NCI-H2196 treated with DMSO at 0.1 percent for 48 hours (cell line): ENCODE measurements around the gene PAPPA.

Source experiments
- DNase-seq: peaks from one replicate; lab custom pipeline; 2025; ENCODE audit not compliant: unreplicated experiment; lab: John Stamatoyannopoulos, UW

The PAPPA gene, protein sequence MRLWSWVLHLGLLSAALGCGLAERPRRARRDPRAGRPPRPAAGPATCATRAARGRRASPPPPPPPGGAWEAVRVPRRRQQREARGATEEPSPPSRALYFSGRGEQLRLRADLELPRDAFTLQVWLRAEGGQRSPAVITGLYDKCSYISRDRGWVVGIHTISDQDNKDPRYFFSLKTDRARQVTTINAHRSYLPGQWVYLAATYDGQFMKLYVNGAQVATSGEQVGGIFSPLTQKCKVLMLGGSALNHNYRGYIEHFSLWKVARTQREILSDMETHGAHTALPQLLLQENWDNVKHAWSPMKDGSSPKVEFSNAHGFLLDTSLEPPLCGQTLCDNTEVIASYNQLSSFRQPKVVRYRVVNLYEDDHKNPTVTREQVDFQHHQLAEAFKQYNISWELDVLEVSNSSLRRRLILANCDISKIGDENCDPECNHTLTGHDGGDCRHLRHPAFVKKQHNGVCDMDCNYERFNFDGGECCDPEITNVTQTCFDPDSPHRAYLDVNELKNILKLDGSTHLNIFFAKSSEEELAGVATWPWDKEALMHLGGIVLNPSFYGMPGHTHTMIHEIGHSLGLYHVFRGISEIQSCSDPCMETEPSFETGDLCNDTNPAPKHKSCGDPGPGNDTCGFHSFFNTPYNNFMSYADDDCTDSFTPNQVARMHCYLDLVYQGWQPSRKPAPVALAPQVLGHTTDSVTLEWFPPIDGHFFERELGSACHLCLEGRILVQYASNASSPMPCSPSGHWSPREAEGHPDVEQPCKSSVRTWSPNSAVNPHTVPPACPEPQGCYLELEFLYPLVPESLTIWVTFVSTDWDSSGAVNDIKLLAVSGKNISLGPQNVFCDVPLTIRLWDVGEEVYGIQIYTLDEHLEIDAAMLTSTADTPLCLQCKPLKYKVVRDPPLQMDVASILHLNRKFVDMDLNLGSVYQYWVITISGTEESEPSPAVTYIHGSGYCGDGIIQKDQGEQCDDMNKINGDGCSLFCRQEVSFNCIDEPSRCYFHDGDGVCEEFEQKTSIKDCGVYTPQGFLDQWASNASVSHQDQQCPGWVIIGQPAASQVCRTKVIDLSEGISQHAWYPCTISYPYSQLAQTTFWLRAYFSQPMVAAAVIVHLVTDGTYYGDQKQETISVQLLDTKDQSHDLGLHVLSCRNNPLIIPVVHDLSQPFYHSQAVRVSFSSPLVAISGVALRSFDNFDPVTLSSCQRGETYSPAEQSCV (N-terminal part only)

DNA sequence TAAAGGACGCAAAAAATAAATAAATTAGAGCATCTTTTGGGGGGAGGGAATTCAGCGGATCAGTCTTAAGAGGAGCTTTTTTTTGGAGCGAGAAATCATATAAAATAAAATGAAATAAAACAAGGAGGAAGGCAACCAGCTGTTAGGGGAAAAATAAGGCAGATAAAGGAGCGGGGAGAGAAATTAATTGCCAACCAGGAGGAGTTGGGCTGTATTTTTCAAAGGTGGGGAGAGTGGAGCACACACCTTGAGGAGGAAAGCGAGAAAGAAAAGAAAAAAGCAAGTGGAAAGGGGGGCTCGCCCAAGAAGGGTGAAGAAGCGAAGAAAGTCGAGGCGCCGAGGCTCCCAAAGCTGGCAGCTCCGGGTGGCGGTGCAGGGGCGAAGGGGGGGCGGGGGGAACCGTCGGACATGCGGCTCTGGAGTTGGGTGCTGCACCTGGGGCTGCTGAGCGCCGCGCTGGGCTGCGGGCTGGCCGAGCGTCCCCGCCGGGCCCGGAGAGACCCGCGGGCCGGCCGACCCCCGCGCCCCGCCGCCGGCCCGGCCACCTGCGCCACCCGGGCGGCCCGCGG, at the start of gene PAPPA:
TSS of gene PAPPA (plus strand) at position 27 of the 569 bp plus-strand sequence. CDS start at position 409, 382 bp downstream.
- DNase-seq = no peak

DNA sequence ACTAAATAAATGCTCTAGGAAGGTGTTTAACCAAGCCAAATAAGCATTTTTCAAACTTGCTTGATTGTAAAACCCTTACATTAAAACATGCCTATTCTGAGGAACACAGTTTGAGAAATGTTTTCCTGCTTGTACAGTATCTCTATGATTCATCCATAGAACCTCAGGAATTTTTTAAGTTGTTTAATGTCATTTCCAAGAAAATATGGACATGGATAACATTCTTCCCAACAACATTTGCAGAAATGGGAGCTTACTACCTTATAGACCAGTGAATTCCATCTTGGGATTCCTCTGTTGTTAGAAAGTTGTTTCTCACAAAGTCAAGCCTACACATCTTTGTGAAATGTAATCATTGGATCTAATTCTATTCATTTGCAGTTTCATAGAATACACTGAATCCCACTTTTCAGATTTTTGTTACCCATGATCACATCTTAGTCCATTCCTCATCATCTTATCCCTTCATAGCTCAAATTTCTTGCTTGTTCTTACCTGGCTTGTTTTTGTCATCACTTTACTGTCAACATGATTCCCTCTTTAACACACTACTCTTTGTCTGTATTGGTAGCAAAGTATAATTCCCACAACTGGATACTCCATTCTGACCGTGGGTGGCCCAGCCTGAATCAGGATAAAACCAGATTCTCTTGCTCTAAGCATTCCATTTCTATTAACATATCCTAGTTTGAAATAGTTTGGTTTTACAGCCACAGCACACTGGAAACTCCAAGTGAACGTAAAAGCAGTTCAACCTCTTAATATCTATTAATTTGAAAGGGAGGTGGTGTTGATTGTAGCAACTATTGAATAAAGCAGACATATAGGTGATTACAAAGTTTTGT, 49.4 kb upstream of the PAPPA start:
- DNase-seq = no peak

DNA sequence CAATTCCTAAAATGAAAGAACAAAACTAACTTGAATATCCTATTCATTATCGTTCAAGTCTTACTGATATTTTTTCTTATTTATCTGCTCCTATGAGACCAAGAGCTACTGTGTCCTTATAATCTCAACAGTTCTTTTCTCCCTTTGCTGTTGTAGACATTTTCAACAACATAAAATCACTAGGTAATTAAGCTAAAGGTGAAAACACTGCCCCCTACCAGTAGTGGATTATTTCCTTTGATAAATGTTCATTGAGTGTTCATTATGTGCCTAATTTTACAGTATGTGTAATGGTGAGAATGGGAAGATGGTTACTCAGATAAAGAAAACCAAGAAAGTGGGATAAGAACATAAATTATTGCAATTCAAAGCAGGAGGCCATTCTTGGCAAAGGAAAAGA, 41.4 kb upstream of the PAPPA start:
- DNase-seq = no peak

DNA sequence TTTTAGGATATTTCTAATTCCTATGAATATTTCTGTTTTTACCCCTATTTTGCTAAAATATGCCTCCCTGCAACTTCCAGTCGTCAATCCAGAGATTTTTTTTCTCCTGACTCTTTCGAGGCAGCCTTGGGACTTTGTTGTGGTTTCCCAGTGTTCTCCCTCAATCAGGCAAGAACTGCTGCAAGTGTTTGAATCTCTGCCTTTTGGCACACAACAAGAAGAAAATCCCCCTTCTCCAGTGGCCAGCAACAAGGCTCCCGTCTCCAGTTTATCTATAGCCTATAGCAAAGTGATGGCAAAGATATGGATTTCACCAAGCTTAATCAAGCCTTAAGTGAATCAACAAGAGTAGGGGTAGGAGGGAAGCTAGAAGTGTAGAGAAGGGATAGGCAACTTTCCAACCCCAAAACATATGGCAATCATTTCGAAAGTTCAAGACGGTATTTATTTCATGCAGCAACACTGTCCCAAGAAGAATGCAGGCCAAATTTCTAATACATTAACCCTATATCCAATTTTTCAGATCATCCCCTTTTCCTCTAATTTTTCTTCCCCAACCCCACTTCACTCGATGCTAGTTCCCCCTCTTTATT, 37.7 kb upstream of the PAPPA start:
- DNase-seq = no peak

DNA sequence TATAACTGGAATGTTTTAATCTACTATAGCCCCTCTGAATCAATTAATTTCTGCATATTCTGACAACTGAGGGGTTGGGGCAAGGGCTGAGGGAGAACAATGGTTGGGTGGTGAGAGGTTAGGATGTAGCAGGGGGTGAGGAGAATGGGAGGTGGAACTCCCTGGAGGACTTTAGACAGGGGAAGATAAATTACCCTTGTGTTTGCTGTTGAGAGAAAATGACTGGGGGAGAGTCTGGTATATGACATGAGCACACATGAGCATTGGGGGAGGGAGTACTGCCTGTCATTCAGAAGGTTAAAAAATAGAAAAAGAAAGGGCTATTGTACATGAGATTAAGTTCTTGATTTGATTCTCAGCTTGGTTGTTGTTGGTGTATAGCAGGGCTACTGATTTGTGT, 37.2 kb upstream of the PAPPA start:
- no peak for DNase-seq

DNA sequence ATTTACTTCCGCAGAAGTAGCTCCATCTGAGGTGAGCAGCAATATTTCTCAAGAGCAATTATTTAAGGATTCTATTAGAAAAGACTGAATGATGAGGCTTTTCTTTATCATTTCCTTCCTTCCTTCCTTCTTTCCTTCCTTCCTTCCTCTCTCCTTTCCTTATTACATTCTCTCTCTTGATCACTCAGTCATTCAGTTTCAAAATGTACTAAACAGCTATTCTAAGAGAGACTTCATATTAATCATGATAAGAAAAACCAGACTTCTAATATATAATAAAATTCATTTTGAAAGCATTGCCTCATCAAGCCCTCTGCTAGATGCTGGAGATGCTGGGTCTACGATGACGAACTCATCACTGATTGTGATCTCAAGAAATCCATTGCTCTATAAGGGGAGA, 30.4 kb upstream of the PAPPA start:
- no peak for DNase-seq

DNA sequence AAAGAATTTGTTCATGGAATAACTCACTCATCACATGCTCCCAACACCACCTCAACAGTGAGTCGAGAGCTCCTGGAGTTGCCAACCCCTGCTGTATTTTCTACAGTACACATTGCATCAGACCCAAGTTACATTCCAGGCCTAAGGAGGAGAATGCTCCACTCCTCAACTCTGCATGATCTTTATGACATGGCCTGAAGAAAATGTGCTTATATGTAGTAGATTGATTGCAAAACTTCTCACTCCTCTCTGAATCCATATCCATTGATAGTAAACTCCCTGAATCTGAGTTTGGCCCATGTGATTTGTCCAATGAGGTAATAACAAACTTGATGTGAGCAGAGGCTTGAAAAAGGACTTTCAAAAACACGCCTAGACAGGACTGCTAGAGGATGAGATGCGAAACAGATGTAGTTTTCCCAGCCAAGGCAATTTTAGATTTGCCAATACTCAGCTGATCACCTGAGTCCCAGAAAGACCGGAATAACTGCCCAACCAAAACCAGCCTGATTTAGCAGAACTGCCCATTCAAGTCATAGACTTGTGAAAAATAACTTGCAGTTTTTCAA, 29.0 kb upstream of the PAPPA start:
- no peak for DNase-seq

DNA sequence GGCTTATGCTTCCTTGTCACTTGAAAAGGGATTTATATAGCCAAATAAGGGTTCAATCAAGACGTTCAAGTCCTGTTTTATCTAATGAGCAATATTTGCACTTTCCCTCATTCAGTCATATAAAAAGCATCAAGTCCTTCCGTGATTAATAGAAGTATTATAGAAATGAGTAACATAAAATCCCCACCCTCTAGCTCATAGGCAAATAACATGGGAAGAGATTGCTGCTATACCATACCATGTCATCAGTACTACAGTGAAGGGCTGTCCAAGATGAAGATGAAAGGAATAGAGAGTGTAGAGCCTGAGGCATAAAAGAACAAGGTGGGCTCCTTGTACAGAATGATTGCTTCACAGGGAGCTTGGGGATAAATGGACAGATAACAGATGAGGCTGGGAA, 20.4 kb upstream of the PAPPA start:
- DNase-seq = no peak

DNA sequence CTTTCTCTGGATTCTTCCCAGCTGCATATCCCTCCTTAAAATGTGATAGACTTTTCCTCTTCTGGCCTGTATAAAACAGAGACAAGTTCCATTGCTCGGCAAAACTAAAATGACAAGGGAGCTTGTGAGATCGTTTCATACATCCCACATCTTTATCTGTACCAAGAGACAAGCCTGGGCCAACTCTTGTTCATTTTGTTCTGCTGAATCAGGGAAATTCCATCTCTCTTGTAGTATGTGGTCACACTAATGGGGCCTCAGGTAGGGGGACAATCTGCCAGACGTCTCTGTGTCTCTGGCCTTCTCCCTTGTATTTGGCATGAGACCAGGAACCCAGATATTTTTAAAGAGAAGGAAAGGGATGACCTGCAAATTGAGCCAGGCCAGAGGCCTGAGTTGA, 18.6 kb upstream of the PAPPA start:
- no peak for DNase-seq

DNA sequence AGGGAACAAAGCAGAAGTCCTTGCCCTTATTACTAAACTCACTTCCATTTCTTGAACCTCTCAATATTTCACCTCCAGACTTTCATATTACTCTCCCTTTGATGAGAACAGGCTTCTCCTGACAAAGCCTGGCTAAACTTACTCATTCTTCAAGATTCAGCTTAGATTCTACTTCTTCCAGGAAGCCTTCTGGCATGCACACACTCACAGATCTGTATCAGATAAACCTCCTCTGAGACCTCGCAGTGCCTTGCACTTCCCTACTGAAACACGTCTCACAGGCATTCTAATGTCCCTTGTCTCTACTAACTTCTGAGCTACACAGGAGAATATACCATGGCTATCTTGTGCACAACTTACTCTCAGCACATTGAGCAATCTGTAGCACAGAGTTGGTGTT, 16.6 kb upstream of the PAPPA start:
- no peak for DNase-seq

DNA sequence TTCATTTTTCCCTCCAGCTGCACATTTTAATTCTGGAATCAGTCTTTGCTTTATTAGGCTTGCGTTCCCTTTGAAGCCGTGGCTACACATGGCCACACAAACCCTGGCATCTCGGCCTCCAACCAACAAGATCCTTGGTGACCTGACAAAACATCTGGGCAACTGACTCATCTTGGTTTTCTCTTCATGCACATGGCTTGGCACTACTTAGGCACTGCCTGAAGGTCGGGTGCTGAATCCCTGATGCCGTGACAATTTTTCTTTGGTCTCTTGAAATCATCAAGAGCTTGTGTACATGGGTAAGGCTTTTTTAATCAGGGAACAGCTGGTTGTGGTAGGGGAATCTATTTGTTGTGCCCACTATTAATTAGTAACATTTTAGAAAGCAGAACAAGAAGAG, 16.0 kb upstream of the PAPPA start:
- no peak for DNase-seq

DNA sequence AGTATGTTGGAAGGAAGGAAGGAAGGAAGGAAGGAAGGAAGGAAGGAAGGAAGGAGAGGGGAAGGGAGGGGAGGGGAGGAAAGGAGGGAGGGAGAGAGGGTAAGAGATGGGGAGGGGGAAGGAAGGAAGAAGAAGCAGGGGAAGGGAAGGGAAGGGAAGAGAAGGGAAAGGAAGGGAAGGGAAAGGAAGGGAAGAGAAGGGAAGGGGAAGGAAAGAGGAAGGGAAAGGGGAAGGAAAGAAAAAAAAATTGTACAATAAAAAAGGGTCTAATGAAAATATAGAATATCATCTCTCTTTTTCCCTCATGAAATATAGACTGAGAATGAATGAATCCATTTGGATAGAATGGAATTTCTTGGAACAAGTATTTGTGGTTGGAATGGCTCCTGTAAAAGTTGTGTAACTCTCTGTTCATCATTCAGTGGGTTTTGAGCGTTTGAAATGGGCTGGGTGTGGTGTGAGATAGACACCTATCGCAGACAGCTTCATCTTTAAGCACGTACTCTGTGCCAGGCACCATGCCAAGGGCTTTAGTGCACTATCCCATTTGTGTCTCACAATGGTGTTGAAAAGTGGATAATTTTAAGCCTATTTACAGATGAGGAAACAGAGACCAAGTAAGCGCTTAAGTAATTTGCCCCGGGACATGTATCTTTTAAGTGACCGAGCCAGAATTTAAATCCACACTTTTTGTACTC, 11.6 kb upstream of the PAPPA start:
- DNase-seq = no peak

DNA sequence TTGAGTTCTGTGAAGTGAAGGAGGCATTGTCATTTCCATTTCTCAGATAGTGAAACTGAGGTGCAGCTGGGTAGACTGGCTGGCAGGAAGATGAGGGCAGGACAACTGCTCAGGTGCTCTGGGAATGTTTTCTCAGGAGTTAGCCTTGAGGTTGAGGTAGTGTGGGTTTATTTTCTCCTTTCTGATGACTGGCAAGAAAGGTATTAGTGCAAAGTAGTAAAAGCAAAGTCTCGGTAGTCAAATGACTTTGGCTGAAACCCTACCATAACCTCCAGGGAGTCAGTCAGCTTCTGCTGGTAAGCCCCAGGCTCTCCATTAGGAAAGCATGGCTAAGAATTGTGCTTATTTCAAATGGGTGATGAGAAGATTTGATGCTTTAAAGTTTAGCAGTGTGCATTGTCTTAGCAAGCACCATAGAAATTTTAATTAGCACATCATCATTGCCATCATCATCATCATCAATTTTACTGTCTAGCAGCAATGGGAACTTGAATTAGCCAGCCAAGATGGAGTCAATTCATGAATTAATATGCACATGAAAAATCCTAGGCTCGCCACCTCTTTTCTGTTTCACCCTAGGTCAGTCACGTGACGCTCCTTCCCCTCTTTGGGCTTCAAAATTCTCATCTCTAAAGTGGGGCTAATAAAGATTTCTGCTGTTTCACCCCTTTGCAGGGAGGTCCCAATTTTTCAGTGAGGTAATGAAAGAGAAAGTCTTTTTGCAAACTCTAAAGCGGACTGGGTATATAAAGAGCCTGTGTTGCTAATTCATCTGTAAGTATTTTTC, 10.7 kb upstream of the PAPPA start:
- no peak for DNase-seq

DNA sequence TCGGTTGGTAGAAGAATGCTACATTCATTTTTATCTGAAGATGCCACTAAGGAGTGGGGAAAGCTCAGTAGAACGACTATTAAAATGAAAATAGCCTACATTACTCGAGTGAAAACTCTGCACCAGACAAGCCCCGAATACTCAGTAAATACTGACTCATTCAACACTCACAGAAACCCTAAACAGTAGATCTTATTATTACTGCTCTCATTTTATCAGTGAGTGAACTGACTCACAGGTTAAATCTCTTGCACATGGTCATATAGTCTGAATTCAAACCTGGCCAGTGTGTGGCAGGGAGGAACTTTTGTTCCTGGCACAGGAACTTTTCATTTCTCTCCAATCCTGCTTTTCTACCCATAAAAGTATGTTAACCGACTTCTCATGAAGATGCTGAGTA, 9.6 kb upstream of the PAPPA start:
- DNase-seq = no peak

DNA sequence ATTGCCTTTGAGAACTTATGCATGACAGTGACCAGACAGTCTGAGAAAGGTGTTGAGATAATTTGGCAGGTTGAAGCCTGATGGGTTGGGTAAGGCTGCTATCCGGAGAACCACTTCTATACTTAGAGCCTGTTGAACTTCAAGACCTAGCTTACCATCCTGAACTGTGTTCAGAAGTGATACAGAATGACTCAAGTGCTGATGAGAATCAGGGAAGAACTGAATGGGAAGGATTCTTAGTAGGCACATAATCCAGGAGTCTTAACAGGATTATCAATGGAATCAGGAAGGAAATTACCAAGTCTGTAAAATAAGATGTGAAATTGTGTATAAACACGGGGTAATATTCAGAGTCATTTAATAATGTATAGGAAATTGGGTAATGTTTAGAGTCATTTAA, 9.0 kb upstream of the PAPPA start:
- no peak for DNase-seq

DNA sequence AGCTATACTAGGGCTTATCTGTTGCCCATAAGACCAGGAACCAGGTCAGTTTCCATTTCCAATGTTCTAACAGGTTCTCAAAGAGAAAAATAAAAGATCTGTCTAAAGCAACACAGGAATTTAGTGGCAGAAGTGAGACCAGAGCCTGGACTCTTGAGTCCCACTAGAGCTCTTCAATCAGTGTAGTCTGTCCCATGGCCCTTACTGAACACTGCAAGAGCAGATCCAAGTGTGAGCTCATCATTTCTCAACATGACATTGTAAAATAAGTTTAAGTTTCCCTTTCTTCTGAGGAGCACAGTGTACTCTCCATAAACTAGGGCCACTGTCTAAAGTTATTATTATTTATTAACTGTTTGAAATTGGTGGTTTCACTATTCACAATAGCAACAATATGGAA, 8.6 kb upstream of the PAPPA start:
- DNase-seq = no peak

DNA sequence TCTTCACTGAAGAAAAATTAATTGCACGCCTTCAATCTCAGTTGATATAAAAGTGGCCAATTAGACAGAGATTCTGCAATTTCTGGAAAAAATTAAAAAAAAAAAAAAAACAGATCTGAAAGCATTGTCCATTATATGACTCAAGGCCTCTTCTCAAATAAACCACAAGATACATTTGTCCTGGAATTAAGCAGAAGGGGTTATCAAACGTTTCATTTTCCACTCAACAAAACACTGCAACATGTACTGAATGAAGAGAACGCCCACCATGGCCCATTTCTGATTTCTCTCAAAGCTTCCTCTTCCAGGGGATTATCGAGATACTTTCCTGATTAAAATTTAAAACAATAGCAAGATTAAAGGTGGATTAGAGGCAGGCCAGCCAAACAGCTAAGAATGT, 5.8 kb upstream of the PAPPA start:
- DNase-seq = no peak

DNA sequence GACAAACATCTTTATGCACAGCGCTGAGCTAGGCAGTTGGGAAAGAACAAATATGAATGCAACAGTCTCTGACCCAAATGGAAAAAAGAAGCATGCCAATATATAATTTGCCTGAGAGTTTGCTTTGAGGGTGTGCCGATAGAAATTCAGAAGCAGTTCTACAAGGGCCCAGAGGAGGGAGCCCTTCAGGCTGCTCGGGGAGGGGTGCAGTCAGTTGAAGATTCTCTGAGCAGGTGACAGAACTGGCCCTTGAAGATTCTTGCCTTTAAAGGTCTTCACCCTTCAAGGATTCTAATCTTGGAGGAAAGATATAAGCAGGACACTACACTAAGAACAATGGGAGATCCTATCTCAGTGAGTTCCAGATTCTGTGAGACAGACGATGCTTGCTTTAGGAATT, 3.7 kb upstream of the PAPPA start:
- peak; percentile 10 for DNase-seq
